HG02623 (cell line): ENCODE data around the gene ATXN7L3B.

Experiments used
- ATAC-seq: cut with Tn5 transposase; IDR thresholded peaks from one replicate; pipeline ENCODE4 v1.9.1; 2021; ENCODE audit warnings: moderate library complexity; ENCODE audit not compliant: unreplicated experiment

The ATXN7L3B gene

DNA sequence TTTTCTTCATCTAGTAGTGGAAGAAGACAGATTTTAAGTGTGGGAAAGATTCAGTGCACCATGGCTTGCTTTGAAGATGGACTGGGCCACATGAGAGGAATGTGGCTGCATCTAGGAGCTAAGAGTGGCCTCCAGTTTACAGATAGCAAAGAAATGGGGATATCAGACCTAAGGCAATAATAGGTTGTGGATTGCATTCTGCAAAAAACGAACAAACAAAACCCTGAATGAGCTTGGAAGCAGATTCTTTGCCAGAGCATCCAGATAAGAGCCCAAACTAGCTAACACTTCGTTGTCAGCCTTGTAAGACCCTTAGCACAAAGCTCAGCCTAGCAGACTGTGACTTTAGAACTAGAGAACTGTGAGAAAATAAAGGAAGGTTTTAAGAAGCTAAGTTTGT, 9.6 kb downstream of the ATXN7L3B start:
- no peak for ATAC-seq

DNA sequence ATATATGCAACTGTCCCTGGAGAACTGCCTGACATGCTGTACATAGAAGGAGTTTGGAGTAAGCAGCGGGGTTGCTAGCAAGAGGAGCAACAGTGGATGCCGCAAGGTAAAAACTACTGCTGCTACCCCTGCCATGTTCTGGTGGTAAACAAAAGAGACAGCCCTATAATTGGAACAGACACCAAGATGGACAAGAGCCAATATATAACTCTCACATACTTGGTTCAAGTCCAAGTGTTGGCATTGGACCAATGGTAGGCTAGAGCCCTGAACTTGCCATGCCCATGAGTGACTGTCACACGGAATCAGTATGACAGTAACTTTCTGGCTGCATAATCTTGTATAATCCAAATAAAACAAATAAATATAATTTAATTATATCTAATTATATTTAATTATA, 13.7 kb downstream of the ATXN7L3B start:
- no peak for ATAC-seq

GRCh38 chr12:74552201-74552600, 14.6 kb downstream of the ATXN7L3B start:
- no peak for ATAC-seq

DNA sequence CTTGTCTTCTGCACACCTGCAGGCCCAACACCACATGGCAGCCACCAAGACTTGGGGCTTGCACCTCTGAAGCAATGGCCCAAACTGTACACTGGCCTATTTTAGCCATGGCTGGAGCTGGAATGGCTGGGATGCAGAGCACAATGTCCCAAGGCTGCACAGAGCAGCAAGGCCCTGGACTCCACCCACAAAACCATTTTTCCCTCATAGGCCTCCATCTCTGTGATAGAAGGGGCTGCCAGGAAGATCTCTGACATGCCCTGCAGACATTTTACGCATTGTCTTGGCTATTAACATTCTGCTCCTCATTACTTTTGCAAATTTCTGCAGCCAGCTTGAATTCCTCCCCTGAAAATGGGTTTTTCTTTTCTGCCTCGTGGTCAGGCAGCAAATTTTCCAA, 22.1 kb downstream of the ATXN7L3B start:
- no peak for ATAC-seq

- ATAC-seq = no peak
Observed at GRCh38 chr12:74563927-74564326, 26.3 kb downstream of the ATXN7L3B start.

- no peak for ATAC-seq
Observed at GRCh38 chr12:74578486-74578885, 40.9 kb downstream of the ATXN7L3B start.

GRCh38 chr12:74579446-74579845, 41.8 kb downstream of the ATXN7L3B start:
- ATAC-seq = no peak

DNA sequence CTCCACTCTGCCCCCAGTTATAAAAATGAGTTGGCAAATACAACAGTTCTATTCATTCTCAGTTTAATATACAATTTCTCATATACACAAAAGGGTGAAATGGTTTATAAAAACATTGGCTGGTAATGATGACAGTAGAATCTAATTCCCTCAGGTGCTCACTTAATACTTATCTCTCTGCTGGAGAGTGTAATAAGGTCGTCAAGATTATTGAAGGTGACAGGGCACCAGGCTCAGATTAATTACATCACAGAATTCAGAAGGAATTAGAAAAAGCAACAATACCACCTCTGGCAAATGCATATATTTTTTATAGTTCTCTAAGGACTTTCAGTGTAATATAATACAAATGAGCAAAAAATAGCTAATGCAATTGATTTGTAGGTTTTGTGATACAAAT, 42.3 kb downstream of the ATXN7L3B start:
- no peak for ATAC-seq

DNA sequence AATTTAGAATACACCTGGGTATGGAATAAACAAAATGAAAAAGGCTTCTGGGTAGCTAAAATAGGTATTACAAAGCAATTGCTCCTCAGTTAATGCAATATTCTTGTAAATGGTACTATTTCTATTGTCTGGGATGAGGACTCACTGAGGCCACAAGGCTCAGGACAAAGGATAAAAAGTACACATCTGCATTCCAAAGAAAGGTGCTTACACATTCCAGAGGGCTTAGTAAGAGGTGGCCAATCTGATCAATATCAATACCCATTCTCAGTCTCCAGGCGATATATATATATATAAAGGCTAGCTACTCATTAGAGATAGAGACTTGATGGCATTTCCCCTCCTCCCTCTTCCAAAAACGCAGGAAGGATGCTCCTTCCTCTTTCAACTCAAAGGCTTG, 43.8 kb downstream of the ATXN7L3B start:
- no peak for ATAC-seq

DNA sequence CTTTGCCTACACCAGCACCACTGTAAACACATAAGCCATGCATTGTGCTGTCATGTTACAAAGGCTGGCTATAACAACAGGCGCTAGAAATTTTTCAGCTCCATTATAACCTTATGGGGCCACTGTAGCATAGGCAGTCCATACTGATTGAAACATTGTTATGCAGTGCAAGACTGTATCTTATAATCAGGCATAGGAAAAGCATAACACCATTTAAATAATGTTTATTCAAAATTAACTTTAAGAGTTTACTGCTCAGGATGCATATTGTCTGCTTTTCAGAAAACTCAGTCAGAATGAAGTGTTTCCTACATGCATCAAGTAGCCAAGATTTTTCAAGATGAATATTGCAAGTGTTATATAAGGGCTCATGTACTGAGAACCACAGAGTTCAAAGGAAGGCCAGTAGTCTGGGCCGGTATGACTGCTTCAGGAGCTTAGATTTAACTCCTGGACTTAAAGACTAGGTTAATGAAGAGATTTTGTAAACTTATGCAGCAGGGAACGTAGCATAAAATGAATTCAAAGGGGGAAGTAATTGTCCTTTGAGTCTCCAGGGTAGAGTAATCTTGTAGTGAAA, 46.9 kb downstream of the ATXN7L3B start:
- ATAC-seq = no peak

DNA sequence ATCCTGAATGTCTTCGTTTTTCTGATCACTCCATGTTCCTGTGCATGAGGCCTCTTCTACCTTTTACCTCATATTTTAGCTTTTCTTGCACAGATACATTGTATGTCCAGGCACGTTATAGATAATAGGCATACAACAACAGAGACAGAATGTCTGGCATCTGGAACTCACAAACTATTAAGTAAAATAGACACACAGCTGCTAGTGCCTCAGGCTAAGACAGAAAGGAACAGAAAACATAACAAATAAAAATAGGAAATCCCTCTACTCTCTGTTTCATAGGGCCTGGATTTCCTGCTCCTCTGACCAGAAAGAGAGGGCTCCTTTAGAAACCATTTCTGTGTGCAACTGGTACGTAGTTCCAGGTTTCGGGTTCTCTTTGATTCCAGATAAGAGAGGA, 48.6 kb downstream of the ATXN7L3B start:
- ATAC-seq = no peak
